ENCODE results near the gene CDT1.

DNA sequence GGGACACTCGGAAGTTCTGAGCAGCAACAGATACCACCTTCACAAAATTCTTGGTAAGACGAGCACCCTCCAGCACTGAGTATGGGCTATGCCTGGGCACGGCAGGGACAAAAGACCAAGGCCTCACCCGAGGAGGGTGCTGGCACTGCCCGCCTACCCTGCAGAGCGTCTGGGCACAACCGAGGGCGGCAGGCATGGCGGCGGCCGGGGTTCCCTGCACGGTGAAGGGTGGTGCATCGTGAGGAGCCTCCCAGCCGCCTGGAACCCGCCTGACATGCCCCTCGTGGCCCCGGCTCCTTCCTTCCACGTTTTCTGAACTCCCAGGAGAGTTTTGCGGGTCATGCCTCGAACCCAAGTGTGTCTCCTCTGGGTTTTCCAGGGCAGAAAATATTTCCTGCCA lies 34.2 kb downstream of the CDT1 start:
- TF ChIP-seq, protein P1, sequence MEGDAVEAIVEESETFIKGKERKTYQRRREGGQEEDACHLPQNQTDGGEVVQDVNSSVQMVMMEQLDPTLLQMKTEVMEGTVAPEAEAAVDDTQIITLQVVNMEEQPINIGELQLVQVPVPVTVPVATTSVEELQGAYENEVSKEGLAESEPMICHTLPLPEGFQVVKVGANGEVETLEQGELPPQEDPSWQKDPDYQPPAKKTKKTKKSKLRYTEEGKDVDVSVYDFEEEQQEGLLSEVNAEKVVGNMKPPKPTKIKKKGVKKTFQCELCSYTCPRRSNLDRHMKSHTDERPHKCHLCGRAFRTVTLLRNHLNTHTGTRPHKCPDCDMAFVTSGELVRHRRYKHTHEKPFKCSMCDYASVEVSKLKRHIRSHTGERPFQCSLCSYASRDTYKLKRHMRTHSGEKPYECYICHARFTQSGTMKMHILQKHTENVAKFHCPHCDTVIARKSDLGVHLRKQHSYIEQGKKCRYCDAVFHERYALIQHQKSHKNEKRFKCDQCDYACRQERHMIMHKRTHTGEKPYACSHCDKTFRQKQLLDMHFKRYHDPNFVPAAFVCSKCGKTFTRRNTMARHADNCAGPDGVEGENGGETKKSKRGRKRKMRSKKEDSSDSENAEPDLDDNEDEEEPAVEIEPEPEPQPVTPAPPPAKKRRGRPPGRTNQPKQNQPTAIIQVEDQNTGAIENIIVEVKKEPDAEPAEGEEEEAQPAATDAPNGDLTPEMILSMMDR (IDR thresholded peaks at IDR 0.05; ENCODE audit: low read length): no peak
- no peak for TF ChIP-seq EZH2 (IDR thresholded peaks at IDR 0.05; ENCODE audit: borderline replicate concordance, low read length)
